Measurements from ENCODE around the gene CBX7.

Gene CBX7

DNA sequence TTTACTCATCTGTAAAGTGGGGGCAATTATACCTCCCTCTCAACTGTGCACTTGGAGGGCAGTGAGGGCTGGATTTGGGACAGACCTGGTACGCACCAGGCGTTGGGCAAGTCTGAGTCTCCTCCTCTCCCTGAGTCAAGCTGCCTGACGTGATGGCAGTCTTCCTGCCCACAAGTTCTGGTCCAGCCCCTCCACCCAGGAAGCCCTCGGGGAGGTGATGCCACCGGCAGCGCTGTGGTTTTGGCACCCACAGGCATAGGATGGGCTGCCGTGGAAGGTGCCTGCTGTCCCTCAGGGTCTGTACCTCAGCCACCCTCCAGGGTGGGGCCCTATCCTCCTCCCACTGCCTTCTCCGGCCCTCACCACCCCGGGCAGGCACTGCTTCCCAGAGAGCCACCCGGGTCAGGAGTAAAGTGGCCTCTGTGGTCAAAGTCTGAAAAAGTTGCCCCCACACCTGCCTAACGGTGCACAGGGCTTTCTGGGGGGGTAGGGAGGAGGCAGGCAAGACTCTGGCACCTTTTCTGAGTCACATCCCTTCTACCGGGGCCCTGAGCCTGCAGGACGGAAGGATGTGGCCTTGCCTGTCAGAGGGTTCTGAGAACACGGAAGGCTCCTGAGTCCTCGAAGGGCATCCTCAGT lies 61.9 kb downstream of the CBX7 start:
- no peak for DNase-seq

DNA sequence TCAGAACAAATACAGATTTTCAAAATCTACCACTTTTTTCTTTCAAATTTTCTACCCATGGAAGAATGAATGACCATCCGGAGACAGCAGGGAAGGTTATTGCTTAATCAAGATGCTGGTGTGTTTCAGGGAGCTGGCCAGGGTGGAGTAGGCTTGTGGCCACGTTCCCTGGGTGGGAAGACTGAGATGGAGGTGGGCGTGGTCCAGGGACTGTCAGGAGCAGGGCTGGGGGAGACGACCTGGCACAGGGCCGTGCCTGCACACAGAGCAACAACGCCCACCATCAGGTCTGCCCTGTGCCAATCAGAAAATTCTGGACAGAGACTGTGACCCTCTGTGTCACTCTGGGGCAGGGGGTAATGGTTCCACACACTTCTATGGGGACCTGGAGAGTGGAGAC lies 62.6 kb downstream of the CBX7 start:
- DNase-seq = no peak

DNA sequence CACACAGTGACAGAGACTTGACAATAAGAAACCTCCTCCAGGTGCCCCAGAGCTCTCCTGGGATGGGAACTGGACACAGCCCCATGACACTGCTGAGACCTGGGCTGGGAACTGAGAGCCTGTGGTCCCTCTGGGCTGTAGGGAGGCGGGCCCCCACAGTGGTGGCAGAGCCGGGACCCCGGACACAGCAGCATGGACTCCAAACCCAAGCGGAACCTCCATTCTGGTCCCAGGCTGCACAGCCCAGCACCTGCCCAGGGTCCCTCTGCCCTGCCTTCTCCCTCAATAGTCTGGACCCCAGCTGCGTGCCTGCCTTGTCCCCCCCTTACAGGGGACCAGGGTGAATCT lies 63.8 kb downstream of the CBX7 start:
- DNase-seq = no peak

DNA sequence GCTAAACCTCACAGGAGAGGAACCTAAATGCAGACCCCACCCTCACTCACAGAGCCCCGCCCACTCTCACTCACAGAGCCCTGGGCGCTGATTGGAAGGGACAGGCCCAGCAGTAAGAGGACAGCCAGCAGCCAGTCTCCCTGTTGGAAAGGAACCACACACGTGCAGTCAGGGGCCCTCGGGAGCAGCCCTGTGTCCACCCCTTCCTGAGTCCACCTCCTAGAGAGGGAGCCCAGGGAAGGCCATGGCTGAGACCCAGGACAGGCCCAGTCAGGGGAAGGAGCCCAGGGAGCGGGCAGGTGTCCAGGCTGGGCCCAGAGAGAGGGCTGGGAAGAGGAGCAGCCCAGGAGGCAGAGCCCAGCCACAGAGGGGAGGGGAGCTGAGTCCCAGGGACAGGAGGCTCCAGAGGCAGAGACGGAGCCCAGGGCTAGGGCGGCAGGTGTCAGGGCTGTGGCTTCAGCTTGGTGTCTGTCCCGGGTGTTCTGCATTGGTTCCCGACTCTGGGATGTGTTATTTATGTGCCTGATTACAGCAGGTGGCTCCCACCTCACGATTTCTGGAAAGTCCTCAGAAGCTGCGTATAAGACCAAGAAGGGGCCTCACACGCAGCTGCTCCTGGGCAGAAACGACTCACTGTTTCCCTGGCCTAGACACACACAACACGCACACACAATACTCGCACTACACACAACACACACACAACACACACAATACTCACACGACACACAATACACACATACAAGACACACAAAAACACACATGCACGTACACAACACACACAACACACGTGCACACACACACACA lies 64.4 kb downstream of the CBX7 start:
- DNase-seq = no peak

DNA sequence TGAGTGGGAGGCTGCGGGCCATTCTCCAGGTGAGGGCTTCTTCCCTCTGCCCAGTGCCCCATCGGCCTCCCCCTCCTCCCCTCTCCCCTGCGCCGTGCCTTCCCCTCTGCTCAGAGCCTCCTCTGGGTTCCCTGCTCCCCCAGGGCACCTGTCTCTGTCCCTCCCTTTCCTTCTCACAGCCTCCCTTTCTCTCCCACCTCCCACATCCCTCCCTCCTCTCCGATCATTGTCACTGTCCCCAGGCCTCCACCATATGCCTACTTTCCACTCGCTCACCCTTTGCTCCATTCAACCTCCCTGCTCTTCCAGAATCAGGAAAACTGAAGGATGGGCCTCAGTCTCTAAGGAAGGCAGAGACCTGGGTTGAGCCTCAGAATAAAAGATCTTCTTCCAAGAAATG lies 65.4 kb downstream of the CBX7 start:
- DNase-seq = no peak

DNA sequence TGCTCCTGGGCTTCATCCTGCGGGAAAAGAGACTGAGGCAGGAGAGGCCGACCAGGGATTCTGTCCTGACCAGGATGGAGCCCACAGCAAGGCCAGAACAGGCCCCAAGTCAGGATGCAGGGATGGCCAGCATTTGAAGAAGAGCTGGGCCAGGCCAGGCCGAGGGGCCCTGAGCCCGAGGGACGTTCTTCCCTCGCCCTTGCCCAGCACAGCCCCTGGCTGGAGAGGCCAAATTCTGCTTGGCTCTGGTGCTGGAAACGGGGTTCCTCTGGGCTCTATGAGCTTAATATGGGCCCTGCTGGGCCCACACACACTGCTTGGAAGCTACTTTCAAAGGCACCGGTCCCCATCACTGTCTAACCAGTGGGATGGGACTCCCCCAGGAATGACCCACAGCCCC lies 67.8 kb downstream of the CBX7 start:
- DNase-seq = no peak

DNA sequence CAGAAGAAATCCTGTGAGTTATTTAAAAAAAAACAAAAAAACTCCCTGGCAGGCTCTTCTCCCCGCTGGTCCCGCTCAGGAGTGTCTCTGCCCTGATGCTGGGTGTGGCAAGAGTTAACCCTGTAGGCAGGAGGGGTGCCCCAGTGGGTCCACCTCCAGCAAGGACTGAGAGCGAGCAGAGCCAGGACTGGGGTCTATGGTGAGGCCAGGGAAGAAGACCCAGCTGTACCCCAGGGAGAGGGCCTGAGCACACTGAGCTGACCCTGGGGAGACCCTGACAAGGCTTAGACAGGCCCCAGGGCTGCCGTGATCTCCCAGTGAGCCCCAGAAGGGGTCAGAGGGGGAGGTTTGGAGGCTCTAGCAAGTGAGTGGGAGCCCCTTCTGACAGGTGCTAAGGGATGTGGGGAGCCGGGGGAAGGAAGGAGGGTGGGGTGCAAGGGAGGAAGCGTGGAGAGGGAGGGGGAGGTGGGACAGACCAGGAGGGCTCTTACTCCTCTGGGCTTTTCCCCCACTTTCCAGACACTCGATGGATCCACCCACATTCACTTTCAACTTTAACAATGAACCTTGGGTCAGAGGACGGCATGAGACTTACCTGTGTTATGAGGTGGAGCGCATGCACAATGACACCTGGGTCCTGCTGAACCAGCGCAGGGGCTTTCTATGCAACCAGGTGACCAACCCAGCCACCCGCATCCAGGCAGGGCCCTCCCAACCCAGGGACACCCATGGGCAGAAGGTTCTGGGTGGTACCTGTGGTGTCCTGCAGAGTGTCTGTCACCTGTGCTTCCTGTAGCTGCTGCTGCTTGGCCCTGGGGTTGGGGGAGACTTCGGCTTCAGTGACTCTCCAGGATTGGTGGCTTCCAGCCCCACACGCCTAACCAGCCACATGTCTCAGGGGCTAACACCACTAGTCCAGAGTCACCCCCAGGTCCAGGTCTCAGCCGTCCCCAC lies 69.0 kb downstream of the CBX7 start:
- no peak for DNase-seq

DNA sequence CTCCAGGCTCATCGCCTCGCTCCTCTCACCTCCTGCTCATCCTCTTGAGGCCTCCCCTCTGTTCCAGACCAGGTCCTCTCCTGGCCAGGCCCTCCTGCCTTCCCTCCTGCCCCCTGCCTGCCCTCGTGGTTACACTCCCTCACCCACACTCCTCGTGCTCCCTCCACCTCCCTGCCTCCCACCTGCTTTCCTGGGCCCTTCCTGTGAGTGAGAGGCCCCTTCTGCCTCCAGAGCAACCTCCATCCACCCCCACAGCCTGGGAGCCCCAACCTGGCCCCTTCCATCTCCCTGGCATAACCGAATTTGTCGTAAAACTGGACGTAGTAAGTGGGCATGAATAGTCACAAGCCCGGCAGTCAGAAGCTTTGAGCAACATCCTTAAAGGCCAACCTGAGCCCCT lies 70.9 kb downstream of the CBX7 start:
- DNase-seq = no peak

DNA sequence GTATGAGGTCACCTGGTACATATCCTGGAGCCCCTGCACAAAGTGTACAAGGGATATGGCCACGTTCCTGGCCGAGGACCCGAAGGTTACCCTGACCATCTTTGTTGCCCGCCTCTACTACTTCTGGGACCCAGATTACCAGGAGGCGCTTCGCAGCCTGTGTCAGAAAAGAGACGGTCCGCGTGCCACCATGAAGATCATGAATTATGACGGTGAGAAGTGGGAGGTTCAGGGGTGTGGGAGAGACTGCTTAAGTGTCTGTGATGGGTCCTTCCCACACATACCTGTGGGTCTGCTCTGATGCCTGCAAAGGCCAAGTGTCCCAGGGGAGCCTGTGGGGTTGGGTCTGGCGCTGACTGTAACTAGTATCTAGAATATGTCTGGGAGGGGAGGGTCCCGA lies 71.5 kb downstream of the CBX7 start:
- DNase-seq = no peak
